Stimulated activated CD4-positive, alpha-beta T cell treated with anti-CD3 and anti-CD28 coated beads, Interleukin-15, amount 100 ng/mL, for 48 hours (primary cell): Measurements from ENCODE around the gene RNF141.

Source experiments
- DNase-seq, 2 donors: peaks; one replicate each; pipeline ENCODE4 v3.0.0-alpha.2; 2020; ENCODE audit warnings: low read depth in 2 of 2

RNF141 gene

GRCh38 chr11:10522921-10523320, 18.1 kb downstream of the RNF141 start:
- DNase-seq = no peak

DNA sequence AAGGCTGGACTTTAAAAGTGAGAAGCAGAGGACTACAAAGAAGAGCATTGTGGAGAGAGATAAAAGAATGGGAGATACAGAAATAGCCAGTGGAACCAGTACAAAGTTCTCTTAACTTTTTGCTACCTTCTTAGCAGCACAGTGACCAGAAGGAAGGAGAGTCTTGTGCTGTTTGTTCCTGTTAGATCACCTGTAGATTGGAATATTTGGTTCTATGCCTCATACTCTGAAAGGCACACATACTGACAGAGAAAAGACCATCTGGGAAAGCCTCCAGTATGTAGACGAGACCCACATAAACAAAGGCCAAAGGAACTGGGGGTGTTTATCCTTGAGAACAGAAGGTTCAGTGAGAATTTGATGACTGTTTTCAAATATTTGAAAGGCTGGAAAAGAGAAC, 18.7 kb downstream of the RNF141 start:
- DNase-seq = no peak

- no peak for DNase-seq
These were observed 20.4 kb downstream of the RNF141 start for GRCh38 chr11:10520562-10520961.

- DNase-seq = no peak
These were observed 21.4 kb downstream of the RNF141 start for GRCh38 chr11:10519630-10520029.

DNA sequence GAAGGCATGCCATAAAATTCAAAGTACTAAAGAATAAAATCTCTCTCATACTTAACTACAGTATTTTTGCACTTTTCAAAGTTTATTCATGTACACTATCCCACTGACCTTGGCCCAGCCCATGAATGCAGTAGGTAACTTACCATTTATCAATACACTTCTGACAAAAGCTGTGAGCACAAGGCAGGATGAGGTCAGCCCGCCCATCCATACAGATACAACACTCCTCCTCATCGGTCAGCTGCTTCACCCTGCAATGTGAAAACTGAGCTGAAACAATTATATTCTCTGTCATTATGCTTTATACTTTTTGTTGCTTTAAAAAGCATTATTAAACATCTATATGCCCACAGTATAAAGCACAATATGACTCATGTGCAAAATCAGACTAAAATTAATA, 22.1 kb downstream of the RNF141 start:
- no peak for DNase-seq

DNA sequence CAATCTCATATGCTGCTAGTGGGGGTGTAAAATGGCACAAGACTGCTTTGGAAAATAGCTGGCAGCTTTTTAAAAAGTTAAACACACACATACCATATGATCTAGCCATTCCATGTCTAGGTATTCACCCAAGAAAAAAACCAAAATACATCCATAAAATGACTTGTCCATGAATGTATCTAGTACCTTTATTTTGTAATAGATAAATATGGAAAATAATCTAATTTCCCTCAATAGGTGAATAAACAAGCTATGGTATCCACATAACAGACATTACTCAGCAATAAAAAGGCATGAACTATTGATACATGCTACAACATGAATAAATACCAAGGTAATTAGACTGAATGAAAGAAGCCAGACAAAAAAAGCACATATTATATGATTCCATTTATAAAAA, 22.9 kb downstream of the RNF141 start:
- DNase-seq = no peak

DNA sequence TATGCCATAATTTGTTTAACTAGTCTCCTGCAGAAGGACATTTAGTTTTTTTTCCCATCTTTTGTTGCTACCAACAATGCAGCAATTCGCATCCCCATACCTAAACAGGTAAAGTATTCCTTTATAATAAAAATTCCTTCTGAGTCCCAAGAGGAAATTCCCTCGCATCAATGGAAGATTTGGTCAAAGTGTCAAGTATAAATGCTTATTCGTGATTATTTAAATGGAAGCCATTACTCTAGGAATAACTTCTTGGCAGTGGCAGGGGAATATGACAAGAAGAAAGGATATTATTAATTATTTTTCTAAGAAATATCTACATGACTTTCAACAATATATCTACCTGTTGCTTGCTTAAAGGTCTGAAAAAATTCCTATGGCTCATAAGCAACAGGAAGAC, 25.6 kb downstream of the RNF141 start:
- no peak for DNase-seq

DNA sequence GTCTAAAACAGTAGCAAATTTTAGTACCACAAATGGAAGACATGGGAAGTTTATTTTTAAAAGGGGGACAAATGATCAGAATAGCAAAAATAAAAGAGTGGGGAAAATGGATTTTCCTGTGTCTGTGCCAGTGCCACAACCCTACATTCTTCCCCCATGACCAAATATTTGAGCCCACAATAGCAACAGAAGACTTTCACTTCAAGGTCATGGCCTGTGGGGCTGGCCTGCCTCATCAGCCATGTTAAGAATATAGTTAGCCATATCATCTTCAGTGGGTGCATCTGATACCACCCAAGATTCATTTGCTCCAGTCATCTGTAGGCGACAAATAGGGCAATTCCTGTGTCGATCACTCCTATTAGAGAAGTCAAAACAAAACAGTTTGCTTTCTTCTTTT, 26.3 kb downstream of the RNF141 start:
- no peak for DNase-seq

DNA sequence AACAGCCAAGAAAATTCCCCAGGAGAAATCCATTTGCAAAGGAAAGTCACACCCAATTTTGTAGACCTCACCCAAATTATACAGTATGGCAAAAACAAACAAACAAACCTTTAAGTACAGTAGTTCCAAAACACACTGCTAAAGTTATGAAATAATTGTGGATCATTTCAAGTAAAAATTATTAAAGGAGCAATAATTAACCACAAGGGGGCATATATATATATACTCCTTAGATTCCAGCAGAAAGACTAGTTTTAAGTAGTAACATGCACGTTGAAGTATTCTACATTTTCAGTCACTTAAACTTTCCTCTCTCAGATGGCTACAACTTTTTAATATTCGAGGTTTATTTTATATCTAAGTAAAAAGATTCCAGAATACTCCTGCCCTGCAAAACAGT, 26.8 kb downstream of the RNF141 start:
- DNase-seq = no peak

GRCh38 chr11:10511181-10511621, 29.8 kb downstream of the RNF141 start:
- no peak for DNase-seq

DNA sequence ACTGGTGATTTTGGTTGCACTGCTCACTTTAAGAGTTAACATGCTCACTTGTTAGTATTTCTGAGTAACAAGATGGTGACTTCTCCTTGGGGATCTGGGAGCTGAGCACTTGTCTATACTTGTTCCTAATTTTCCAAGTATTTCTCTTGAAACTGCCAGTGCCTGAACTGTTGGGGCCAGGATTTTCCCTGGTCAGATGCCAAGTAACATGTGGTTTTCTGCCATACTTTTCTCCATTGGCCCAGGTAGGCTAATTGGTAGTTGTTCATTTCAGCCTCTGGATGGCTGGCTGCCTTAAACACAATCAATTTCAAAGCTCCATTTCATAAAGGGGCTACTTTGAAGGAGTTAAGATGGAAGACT, 35.0 kb downstream of the RNF141 start:
- DNase-seq = no peak

- DNase-seq = no peak
These were observed 35.5 kb downstream of the RNF141 start for GRCh38 chr11:10505278-10506007.

DNA sequence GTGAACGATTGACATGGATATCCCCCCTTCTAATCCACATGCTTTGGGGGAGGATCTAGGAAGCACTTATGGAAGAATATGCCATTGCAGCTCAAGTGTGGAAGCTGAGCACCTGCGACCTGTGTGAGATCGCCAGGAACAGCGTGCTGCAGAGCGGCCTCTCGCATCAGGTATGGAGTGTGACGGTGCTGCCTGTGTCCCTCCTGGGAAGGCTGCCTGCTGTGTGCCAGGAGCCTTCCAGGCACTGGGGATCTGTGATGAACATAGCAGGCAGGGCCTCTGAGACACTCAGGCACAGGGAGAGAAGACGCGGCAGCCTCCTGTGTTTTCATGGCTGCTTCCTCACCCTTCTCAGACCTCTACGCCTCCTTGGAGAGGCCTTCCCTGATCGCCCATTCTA, 36.5 kb downstream of the RNF141 start:
- DNase-seq = no peak

DNA sequence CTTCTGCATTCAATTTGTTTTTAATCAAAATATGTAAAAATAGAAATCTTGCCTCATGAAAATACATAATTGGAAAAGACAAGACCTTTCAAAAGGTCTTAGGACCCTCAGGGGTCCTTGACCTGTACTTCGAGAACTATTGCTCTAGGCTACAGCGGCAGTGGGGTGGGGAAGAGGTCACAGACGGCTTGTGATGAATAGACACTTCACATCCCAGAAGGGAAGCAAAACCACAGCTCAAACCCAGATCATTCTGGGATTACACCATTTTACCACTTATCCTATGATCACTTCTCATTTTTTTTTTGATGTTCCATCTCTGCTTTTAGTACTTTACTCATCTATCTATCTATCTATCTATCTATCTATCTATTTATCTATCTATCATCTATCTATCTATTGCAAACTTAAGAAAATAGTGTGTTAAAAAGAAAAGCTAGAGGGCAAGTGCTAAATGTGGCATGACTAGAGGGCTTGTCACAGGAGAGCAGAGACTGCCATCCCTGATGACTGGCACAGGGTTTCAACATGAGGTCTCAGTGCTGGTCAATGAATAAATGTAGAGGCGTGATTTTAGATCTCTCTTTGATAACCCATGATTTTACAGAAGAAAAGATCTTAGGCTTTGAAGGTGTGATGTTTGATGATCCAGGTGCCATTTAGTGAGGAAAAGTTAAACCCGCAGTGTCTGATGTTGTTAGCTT, 37.1 kb downstream of the RNF141 start:
- DNase-seq = no peak

DNA sequence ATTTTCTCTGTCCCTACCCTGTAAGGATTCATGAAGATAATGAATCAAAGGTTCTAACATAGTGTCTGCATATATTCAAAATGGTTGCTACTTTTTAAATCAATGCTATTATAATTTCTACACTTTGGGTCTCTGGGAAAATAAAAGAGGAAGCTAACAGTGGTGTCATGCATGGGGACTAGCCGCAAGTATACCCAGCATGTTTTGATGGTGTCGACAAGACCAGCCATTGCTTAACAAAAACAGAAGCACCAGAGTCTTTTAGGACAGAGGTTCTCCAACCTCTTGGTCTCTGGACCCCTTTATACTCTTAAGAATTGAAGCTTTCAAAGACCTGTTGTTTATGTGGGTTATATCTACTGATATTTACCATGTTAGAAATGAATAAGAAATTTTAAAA, 37.8 kb downstream of the RNF141 start:
- no peak for DNase-seq

DNA sequence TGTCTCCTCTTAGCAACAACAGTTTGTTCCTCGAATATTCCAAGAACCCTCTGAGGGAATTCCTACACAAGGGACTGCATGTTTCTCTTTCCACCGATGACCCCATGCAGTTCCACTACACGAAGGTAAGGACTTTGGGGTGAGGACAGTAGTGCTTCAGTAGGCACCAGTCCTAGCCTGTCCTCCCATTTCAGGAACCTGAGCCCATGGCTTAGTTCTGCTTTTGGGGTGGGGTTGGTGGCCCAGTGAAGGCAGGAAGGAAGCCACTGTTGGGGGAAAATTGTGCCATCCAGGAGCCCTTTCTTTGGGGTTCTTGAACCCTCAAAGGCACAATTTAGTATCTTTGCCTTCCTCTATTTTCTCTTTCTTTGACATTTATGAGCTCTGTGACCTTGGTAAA, 38.2 kb downstream of the RNF141 start:
- DNase-seq = no peak

- no peak for DNase-seq
These were observed 38.8 kb downstream of the RNF141 start for GRCh38 chr11:10502065-10502680.

DNA sequence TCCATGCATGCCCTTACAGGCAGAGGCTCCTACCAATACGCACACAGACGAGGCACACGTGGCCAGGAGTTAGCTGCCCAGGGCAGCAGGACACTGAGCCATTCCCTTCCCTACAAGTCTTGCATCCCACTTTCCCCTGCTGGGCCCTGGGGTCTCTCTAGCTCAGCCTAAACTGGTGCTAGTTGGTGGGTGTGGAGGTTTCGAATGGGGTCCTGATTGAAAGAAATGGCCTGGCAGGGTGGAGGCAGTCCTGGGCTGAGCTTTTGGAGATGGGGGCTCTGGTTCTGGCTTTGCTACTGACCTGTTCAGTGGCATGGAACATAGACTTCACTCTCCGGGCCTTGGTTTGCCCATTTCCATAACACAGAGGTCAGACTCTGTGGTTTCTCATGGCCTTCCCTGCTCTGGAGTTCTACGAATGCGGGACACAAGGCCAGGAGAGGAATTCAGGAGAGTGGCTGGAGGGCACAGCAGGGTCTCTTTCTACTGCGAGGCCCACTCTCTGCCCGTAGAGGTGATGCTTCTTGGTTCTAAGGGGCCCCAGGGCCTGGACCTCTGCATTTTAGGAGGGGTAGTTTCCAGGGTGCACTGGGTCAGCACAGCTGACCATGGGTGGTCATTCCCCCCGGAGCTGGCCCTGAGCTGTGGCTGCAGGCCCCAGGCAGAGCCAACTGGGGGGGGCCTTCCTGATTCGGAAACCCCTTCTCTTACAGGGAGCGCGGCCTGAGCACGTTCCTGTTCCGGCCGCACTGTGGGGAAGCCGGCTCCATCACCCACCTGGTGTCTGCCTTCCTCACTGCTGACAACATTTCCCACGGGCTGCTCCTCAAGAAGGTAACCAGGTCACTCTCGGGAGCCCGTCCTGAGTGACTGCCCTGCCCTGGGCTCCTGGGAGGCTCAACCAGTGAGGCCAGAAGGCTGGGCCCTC, 40.0 kb downstream of the RNF141 start:
- no peak for DNase-seq

DNA sequence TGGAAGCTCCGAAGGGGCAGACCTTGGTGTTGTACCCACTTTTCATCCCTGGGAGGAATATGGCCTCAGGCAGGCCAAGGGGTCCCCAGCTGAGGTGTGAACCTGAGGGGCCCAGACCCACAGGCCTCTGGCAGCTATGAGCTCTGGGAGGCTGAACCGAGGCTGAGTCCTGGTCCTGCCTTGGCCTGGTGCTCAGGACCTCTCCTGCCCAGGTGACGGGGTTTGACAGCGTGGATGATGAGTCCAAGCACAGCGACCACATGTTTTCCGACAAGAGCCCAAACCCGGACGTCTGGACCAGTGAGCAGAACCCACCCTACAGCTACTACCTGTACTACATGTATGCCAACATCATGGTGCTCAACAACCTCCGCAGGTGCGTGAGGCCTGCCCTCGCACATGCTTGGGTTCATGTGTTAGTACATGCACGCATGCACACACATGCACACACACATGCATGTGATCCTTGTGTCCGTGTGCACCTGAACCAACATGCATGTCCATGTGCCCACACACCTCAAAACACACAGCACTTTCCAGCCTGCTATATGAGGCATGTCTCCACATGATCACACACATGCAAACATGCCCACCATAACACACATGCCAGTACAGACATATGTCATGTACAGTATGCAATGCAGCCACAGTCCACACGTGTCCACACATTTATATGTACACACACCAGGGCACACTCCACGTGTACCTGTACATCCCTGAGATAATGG, 40.9 kb downstream of the RNF141 start:
- no peak for DNase-seq

DNA sequence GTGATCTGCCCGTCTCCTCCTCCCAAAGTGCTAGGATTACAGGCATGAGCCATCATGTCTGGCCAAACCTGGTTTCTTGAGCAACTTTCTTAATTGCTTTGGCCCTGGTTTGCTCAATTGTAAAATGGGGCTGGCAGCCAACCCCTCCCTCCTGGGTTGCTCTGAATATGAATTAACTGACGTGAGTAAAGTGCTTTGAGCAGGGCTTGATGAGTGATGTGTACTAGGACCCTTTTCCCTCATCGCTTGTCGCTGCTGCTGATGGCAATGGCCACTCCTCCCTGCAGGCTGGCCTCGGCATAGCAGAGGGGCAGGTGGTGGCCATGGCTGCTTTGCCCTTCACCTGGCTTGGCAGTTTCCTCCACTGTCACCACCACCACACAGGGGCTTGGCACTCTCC, 41.5 kb downstream of the RNF141 start:
- no peak for DNase-seq
